SHP77 (cell line): Measurements from ENCODE around the gene SLC35G4.
"Not testable (repeated sequence)": the region's sequence is repeated elsewhere in the genome, so short reads cannot be mapped to it uniquely, and the experiment has no call there.

ENCODE experiments used
- DNase-seq, 2 experiments: peaks; one replicate each; lab custom pipeline; 2025; lab: John Stamatoyannopoulos, UW

The SLC35G4 gene

GRCh38 chr18:11609488-11609887, at the start of gene SLC35G4:
Gene SLC35G4 (plus strand): TSS chr18:11609596. CDS start chr18:11609596, 0 bp downstream.
- not testable (repeated sequence) for DNase-seq

GRCh38 chr18:11561293-11561692, 48.1 kb upstream of the SLC35G4 start:
- no peak for DNase-seq

GRCh38 chr18:11565716-11566115, 43.7 kb upstream of the SLC35G4 start:
- DNase-seq: no peak

GRCh38 chr18:11566236-11566965, 43.0 kb upstream of the SLC35G4 start:
- no peak for DNase-seq

- no peak for DNase-seq
Observed at GRCh38 chr18:11567396-11567795, 42.0 kb upstream of the SLC35G4 start.

GRCh38 chr18:11570073-11570588, 39.3 kb upstream of the SLC35G4 start:
- DNase-seq: no peak

DNA sequence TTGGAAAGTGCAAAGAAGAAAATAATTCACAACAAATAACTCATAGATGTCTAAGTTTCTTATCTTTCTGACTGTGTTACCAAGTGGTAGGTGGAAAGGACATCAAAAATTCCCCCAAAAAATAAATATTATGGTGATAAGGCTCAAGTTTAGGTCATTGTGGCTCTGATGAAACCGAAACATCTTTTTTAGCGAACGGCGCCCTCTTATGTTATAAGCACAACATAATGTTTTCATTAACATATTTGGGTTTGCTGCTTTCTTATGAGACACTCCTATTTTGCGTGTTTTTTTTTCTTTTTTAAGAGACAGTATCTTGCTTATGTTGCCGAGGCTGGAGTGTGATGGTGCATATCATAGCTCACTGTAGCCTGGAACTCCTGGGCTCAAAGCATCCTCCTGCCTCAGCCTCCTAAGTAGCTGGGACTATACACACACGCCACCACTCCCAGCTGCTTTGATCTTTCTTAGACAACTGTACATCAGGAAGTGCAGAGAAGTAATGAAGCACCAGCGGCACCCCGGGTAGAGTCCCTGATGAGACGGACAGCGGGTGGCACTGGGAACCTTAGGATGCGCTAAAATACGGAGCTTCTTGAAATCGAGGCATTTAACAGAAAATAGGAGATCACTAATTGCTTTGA, 38.5 kb upstream of the SLC35G4 start:
- DNase-seq: no peak

GRCh38 chr18:11572201-11572600, 37.2 kb upstream of the SLC35G4 start:
- DNase-seq: no peak

- DNase-seq: no peak
Observed at GRCh38 chr18:11574545-11574944, 34.9 kb upstream of the SLC35G4 start.

GRCh38 chr18:11577271-11578112, 31.9 kb upstream of the SLC35G4 start:
- DNase-seq: no peak

DNA sequence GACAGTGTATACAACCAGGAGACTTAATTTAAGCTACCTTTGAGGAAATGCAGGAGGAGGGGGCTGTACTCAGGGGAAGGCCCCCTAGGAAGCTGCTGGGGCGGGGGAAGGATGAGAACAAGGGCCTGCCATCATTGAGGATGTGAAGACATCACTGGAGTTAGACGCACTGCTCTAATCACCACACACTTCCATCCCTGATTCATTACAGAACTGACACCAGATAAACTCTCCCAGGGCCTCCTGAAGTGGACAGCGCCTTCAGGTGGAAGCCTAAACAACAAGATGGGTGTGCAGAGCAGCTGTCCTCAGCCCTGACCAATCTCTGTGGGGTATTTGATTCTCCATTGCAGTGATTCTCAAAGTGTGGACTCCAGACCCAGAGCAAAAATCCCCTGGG, 30.6 kb upstream of the SLC35G4 start:
- DNase-seq: no peak

DNA sequence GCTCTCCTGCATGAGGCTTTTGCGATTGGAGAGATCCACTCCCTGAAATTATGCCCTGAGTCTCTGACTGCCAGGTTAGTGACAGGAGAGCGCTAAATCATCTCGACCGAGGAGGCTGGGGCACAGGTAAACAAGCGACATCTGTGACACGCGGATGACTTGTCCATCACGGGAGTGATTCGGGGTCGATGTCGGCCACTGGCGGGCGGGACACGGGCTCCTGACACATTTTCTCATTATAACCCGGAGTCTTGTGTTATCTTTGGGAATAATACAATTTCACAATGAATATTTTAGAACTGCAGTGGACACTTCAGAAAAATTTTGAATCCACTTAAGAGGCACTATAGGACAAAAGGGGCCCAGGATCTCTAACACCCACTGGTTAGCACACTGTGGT, 29.5 kb upstream of the SLC35G4 start:
- no peak for DNase-seq

GRCh38 chr18:11581286-11581685, 28.1 kb upstream of the SLC35G4 start:
- DNase-seq: no peak

- no peak for DNase-seq
Observed at GRCh38 chr18:11585596-11585995, 23.8 kb upstream of the SLC35G4 start.

DNA sequence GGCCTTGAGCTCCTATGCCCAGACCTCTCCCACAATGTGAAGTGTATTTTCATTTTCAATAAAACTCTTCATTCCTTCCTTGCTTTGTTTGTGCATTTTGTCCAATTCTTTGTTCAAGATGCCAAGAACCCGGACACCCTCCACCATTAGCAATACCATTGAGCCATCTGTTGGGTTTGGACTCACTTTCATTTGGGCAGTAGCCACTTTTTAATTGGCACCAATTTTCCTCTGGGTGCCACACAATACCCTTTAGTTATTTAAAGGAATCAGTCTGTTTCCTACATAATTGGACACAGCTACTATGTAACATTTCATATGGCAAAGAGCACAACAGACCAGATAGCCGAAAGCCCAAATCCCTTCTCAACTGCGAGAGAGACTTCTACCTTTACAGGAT, 22.5 kb upstream of the SLC35G4 start:
- no peak for DNase-seq

DNA sequence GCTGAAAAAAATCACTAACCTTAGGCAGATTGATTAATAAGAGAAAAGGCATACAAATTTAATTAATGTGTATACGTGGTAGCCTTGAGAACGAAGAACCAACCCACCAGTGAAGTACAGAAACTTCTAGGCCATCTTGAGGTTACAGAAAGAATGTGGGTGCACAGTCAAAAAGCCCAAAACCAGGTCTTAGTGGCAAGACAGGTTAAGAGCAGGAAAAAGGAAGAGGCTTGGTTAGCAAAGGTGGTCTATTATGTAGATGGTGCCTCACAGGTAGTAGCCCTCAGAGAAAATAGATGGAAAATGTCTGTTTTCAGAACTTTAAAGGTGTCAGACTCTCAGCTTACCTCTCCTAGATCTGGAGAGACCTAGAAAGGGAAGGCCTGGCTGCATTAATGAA, 22.0 kb upstream of the SLC35G4 start:
- DNase-seq: no peak

DNA sequence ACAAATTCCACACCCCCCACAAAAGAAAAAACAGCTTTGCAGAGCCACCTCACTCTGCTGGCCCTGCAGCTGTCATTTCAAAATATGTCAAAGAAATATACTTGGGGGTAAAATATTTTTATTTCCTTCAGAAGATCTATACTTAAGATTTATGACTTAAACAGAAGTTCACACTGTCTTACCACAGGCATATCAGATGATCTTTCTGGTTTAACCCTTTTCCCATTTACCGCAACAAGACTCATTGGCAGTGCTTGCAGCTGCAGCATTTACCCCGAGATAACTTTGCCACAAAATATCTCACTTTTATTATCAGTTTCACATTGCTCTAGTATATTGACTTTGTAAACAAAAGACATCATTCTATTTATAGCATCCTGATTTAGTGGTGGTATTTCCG, 21.6 kb upstream of the SLC35G4 start:
- no peak for DNase-seq

DNA sequence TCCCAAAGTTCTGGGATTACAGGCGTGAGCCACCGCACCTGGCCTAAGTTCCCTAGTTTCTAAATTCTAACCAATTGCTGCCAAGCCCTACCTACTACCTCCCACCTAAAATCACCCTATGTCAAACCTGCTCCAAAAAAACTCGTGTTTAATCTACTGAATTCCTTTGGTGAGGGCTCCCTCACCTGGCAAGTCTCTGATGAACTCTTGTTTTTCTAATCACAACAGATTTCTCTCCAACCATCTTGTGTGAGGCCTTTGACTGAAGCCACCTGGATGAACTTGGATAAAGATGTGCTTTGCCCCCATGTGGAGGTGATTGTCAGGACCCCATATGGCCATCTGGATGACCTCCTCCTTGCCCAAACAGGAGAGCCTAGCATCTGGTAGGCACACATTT, 17.4 kb upstream of the SLC35G4 start:
- DNase-seq: no peak

GRCh38 chr18:11600321-11600720, 9.1 kb upstream of the SLC35G4 start:
- DNase-seq: no peak

DNA sequence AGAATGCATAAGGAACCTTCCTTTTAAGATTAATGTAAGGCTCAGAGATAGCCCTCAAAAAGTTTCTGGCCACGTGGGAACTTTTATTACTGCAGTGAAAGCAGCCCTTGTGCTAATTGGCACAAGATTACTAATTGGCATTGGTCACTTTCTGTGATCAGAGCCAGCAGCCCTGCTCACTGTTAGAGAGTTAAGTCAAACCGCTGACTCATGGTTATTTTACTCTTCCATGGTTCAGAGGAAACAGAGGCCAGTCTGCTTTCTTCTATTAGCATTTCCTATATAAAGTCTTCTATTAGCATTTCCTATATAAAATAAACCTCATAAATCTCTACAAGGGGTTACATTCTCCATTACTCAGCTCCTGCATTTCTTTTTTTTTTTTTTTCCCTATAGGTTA, 1.5 kb upstream of the SLC35G4 start:
- DNase-seq: no peak

DNA sequence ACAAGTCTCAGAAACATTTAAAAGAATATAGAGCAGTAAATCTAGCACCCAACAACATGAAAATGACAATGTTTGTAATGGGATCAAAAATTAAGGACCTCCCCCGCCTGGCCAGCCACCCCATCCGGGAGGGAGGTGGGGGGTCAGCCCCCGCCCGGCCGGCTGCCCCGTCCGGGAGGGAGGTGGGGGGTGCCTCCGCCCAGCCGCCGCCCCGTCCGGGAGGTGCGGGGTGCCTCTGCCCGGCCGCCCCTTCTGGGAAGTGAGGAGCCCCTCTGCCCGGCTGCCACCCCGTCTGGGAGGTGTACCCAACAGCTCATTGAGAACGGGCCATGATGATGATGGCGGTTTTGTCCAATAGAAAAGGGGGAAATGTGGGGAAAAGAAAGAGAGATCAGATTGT, 778 bp upstream of the SLC35G4 start:
- not testable (repeated sequence) for DNase-seq

- not testable (repeated sequence) for DNase-seq
Observed at GRCh38 chr18:11613073-11613472, 3.7 kb downstream of the SLC35G4 start.

GRCh38 chr18:11613611-11614010, 4.2 kb downstream of the SLC35G4 start:
- DNase-seq: not testable (repeated sequence)
